Mesothelial cell of epicardium (in vitro differentiated cells): ENCODE data around the gene OPCML. TPM values are rescaled to one million over a fixed set of nuclear protein-coding genes. Genes with fewer than 3 reads are reported as not detected.

Experiments used
- DNase-seq, 2 experiments: peaks; one replicate each; pipeline ENCODE4 v3.0.0; 2021; ENCODE audit warnings: low spot score in 2 of 2; ENCODE audit not compliant: unreplicated experiment in 2 of 2
- H3K27ac Mint-ChIP-seq: 2 replicates; pipeline ENCODE4 v1.8.0; 2021; ENCODE audit warnings: mixed read lengths
- H3K27me3 Mint-ChIP-seq: 2 replicates; pipeline ENCODE4 v1.8.0; 2021; ENCODE audit warnings: low read depth, mixed read lengths
- H3K36me3 Mint-ChIP-seq: 2 replicates; pipeline ENCODE4 v1.8.0; 2021; ENCODE audit warnings: mixed read lengths
- H3K4me1 Mint-ChIP-seq: 2 replicates; pipeline ENCODE4 v1.8.0; 2021; ENCODE audit warnings: mixed read lengths
- H3K4me3 Mint-ChIP-seq: 2 replicates; pipeline ENCODE4 v1.8.0; 2021; ENCODE audit warnings: mild to moderate bottlenecking, moderate library complexity, mixed read lengths
- H3K9me3 Mint-ChIP-seq: 2 replicates; pipeline ENCODE4 v1.8.0; 2021; ENCODE audit warnings: mixed read lengths
- CTCF ChIP-seq: fragments of 200-600 bp; sonication (generic); IDR thresholded peaks from one replicate; pipeline ENCODE4 v1.5.0; 2021; ENCODE audit warnings: antibody characterized with exemption; ENCODE audit not compliant: unreplicated experiment
- total RNA-seq: library from RNA; stranded (reverse); gene quantifications from 3 replicates; pipeline ENCODE4 v1.2.1, GENCODE V29; 2021

OPCML gene
- total RNA-seq, 1 donor from 2014 or later: 3.0 TPM

GRCh38 chr11:132937016-132937415 lies 595.3 kb downstream of the OPCML start:
- Mint-ChIP-seq H3K4me3 (no peak overlapping the region), H3K36me3 (no peaks in the 10 kb centered on the region), H3K27ac (no peak overlapping the region), H3K27me3 (peaks cover 38% of the 10 kb centered on the region), H3K4me1 (peaks cover 15% of the 10 kb centered on the region), H3K9me3 (no peaks in the 10 kb centered on the region)
- TF ChIP-seq CTCF: no peak
- no peak for DNase-seq

GRCh38 chr11:132935383-132935782 lies 596.9 kb downstream of the OPCML start:
- TF ChIP-seq CTCF: no peak
- Mint-ChIP-seq H3K9me3 (peaks cover 7% of the 10 kb centered on the region), H3K27ac (no peak overlapping the region), H3K4me1 (peaks cover 10% of the 10 kb centered on the region), H3K27me3 (peaks cover 35% of the 10 kb centered on the region), H3K36me3 (no peaks in the 10 kb centered on the region), H3K4me3 (no peak overlapping the region)
- DNase-seq: no peak

GRCh38 chr11:132933703-132934102 lies 598.6 kb downstream of the OPCML start:
- TF ChIP-seq CTCF: no peak
- Mint-ChIP-seq H3K36me3 (peaks cover 3% of the 10 kb centered on the region), H3K4me3 (no peak overlapping the region), H3K27ac (no peak overlapping the region), H3K4me1 (peaks cover 10% of the 10 kb centered on the region), H3K27me3 (peaks cover 33% of the 10 kb centered on the region), H3K9me3 (peaks cover 18% of the 10 kb centered on the region)
- no peak for DNase-seq

GRCh38 chr11:132925825-132926469 lies 606.4 kb downstream of the OPCML start:
- TF ChIP-seq CTCF: no peak
- Mint-ChIP-seq H3K4me3 (no peak overlapping the region), H3K27me3 (peaks cover 47% of the 10 kb centered on the region), H3K36me3 (peaks cover 9% of the 10 kb centered on the region), H3K9me3 (peaks cover 33% of the 10 kb centered on the region), H3K27ac (no peak overlapping the region), H3K4me1 (peaks cover 4% of the 10 kb centered on the region)
- DNase-seq: no peak

- TF ChIP-seq CTCF: no peak
- Mint-ChIP-seq H3K36me3 (peaks cover 6% of the 10 kb centered on the region), H3K27ac (no peak overlapping the region), H3K9me3 (peaks cover 8% of the 10 kb centered on the region), H3K4me1 (peaks cover 23% of the 10 kb centered on the region), H3K27me3 (peaks cover 45% of the 10 kb centered on the region), H3K4me3 (no peak overlapping the region)
- DNase-seq: no peak
Measured at GRCh38 chr11:132921597-132921996, 610.7 kb downstream of the OPCML start.
